Osteoblast (primary cell): ENCODE data around the gene SIK2. TPM values are rescaled to one million over a fixed set of nuclear protein-coding genes. Genes with fewer than 3 reads are reported as not detected.

Experiments used
- DNase-seq: peaks from one replicate; pipeline ENCODE4 v3.0.0; 2011; ENCODE audit warnings: low spot score, mixed read lengths; ENCODE audit not compliant: insufficient read length; ENCODE audit errors: missing footprints
- H2AFZ ChIP-seq: 2 replicates; pipeline ENCODE4 v1.6.0; 2011; ENCODE audit warnings: mild to moderate bottlenecking, low read length
- H3K27ac ChIP-seq: 2 replicates; pipeline ENCODE4 v1.5.1; 2011; ENCODE audit warnings: mild to moderate bottlenecking, low read depth, low read length, moderate library complexity
- H3K27me3 ChIP-seq: 2 replicates; pipeline ENCODE4 v1.6.0; 2012; ENCODE audit warnings: mild to moderate bottlenecking, control low read depth, inconsistent platforms, low read length, moderate library complexity; ENCODE audit not compliant: insufficient read depth
- H3K36me3 ChIP-seq: 2 replicates; pipeline ENCODE4 v1.5.1; 2011; ENCODE audit warnings: mild to moderate bottlenecking, low read length, control low read depth, moderate library complexity; ENCODE audit not compliant: insufficient read depth
- H3K4me1 ChIP-seq: 2 replicates; pipeline ENCODE4 v1.5.1; 2011; ENCODE audit warnings: mild to moderate bottlenecking, low read length, control low read depth, moderate library complexity; ENCODE audit not compliant: insufficient read depth
- H3K4me2 ChIP-seq: 2 replicates; pipeline ENCODE4 v1.6.0; 2011; ENCODE audit warnings: mild to moderate bottlenecking, low read length; ENCODE audit not compliant: insufficient read depth
- H3K4me3 ChIP-seq: fragments of 200-600 bp; sonication (generic); 3 replicates; pipeline ENCODE4 v1.5.1; 2012; ENCODE audit warnings: mild to moderate bottlenecking, low read length, inconsistent platforms; ENCODE audit not compliant: insufficient read depth
- H3K79me2 ChIP-seq: 2 replicates; pipeline ENCODE4 v1.6.0; 2012; ENCODE audit warnings: mild to moderate bottlenecking, low read length, control low read depth, inconsistent platforms; ENCODE audit not compliant: insufficient read depth
- H3K9me3 ChIP-seq: 2 replicates; pipeline ENCODE4 v1.5.1; 2011; ENCODE audit warnings: low read depth, low read length, control low read depth
- H4K20me1 ChIP-seq: 2 replicates; pipeline ENCODE4 v1.6.0; 2012; ENCODE audit warnings: mild to moderate bottlenecking, low read length, control low read depth; ENCODE audit not compliant: insufficient read depth
- total RNA-seq: library from RNA; depleted of rRNA; stranded (reverse); fragments of >200 nt; gene quantifications from 2 replicates; pipeline ENCODE4 v1.2.3, GENCODE V29; 2012
- TF ChIP-seq, protein P1 (sequence below): IDR thresholded peaks from 2 replicates; pipeline ENCODE4 v1.5.1; 2011; ENCODE audit warnings: mild to moderate bottlenecking, low read depth, low read length, moderate library complexity; ENCODE audit errors: extremely low read depth

Gene SIK2
- total RNA-seq, 1 donor, result 17.7 TPM

DNA sequence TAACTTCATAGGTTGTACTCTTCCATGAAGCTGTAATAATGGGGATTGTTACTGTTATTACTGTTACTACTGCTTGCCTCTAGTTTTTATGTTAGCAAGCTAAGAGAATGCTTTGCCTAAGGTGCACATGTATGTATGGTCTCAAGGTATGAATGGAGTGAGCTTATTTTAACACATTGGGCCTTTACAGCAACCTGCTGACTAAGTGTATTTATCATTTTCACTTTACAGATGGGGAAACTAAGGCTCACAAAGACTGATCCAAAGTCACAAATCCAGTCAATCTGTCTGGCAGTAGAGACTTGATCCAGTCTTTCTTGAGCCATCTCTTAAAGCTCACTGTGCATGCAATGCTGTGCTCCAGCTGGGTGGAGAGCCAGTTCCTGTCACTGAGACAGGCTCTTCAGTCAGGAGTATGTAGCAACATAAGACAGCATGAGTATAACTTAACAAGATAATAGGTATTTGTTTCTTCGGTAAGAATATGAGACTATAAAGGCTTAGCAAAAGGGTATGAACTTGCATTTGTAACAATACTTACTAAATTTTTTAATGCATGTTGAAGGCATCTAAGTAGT, 97.4 kb downstream of the SIK2 start:
- Histone ChIP-seq H3K4me2 (no peak overlapping the region), H3K36me3 (peaks cover 27% of the 10 kb centered on the region), H3K27me3 (no peaks in the 10 kb centered on the region), H3K4me1 (peaks cover 30% of the 10 kb centered on the region), H3K9me3 (no peaks in the 10 kb centered on the region), H3K27ac (no peak overlapping the region), H2AFZ (no peak overlapping the region), H3K4me3 (no peak overlapping the region), H4K20me1 (no peaks in the 10 kb centered on the region), H3K79me2 (peaks cover 16% of the 10 kb centered on the region)
- DNase-seq, result no peak
- TF ChIP-seq, protein P1, sequence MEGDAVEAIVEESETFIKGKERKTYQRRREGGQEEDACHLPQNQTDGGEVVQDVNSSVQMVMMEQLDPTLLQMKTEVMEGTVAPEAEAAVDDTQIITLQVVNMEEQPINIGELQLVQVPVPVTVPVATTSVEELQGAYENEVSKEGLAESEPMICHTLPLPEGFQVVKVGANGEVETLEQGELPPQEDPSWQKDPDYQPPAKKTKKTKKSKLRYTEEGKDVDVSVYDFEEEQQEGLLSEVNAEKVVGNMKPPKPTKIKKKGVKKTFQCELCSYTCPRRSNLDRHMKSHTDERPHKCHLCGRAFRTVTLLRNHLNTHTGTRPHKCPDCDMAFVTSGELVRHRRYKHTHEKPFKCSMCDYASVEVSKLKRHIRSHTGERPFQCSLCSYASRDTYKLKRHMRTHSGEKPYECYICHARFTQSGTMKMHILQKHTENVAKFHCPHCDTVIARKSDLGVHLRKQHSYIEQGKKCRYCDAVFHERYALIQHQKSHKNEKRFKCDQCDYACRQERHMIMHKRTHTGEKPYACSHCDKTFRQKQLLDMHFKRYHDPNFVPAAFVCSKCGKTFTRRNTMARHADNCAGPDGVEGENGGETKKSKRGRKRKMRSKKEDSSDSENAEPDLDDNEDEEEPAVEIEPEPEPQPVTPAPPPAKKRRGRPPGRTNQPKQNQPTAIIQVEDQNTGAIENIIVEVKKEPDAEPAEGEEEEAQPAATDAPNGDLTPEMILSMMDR, result no peak

DNA sequence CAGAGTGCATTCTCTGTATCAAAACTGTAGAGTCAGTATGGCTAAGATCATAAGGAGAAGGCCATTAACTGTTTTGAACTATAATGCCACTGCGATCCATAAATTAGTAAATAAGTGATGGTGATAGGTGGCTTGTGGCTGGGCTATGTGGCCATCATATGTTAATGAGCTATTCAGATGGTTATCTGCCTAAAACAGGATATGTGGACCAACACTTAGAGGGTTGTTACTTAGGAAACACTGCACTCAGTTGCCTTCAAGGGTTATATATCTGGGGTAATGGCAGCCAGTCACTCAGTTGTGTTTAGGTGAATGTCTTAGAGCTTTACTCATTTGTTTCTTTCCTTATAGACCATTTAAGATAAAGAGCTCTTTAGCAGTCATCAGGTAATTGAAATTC, 97.9 kb downstream of the SIK2 start:
- Histone ChIP-seq H4K20me1 (no peaks in the 10 kb centered on the region), H3K79me2 (peaks cover 16% of the 10 kb centered on the region)
- TF ChIP-seq, protein P1, result no peak

DNA sequence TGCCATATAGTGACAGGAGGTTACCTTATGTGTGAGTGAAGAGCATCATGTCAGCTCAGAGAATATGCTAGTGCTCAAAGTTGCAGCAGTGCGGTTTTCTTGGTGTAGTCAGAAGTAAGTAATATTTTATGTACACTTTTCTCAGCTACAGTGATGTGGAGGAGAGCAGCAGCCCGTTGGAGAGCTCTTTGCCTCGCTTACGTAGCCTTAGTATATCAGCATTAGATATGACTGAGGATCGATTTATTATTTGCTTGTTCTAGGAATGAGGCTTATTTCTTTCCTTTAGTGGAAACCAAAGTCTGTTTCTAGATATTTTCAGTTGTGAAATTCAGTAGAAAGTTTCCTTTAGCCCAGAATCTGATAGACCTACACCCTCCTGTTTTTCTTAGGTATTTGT, 100.4 kb downstream of the SIK2 start:
- H3K4me3 ChIP-seq, result no peak overlapping the region
- no peaks in the 10 kb centered on the region for H3K9me3 ChIP-seq
- no peak overlapping the region for H3K27ac ChIP-seq
- H3K27me3 ChIP-seq, result no peaks in the 10 kb centered on the region
- peaks cover 4% of the 10 kb centered on the region for H3K4me1 ChIP-seq
- H3K4me2 ChIP-seq, result no peak overlapping the region
- no peak for DNase-seq
- TF ChIP-seq, protein P1, result no peak
- no peaks in the 10 kb centered on the region for H4K20me1 ChIP-seq
- H2AFZ ChIP-seq, result no peak overlapping the region
- H3K79me2 ChIP-seq, result peaks cover 14% of the 10 kb centered on the region
- peaks cover 41% of the 10 kb centered on the region for H3K36me3 ChIP-seq

More for the DNA sequence above, 97.9 kb downstream of the SIK2 start:
- H3K27ac ChIP-seq, result no peak overlapping the region
- peaks cover 26% of the 10 kb centered on the region for H3K4me1 ChIP-seq
- H3K27me3 ChIP-seq, result no peaks in the 10 kb centered on the region
- H3K36me3 ChIP-seq, result peaks cover 32% of the 10 kb centered on the region
- H3K4me3 ChIP-seq, result no peak overlapping the region
- no peak for DNase-seq
- H3K4me2 ChIP-seq, result no peak overlapping the region
- no peaks in the 10 kb centered on the region for H3K9me3 ChIP-seq
- no peak overlapping the region for H2AFZ ChIP-seq

DNA sequence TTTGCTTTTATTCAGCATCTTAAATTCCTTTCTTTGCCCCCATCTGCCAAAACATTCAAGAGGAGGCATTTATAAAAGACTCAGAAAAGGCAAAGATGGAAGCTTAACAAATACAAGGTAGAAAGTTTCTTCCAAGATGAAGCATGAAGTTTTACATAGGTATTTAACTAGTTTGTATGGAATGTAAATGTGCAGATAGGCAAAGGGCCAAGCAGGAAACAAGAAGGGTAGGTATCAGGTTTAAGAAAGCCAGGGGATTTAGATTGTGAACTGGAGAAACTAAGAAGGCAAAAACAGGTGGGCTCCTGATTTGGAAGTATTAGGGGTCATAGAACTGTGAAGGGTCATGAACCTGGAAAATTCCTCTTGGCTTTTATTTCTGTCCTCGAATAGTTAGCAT, 101.3 kb downstream of the SIK2 start:
- Histone ChIP-seq H2AFZ (no peak overlapping the region), H3K4me3 (no peak overlapping the region), H3K36me3 (peaks cover 41% of the 10 kb centered on the region), H3K27ac (no peak overlapping the region), H3K4me2 (no peak overlapping the region), H3K9me3 (no peaks in the 10 kb centered on the region), H3K27me3 (no peaks in the 10 kb centered on the region), H3K79me2 (peaks cover 12% of the 10 kb centered on the region), H3K4me1 (peaks cover 1% of the 10 kb centered on the region), H4K20me1 (no peaks in the 10 kb centered on the region)
- TF ChIP-seq, protein P1, result no peak
- DNase-seq, result no peak
